GM21390 (cell line): ENCODE measurements around the gene TCF25.
"Not testable (repeated sequence)": the region's sequence is repeated elsewhere in the genome, so short reads cannot be mapped to it uniquely, and the experiment has no call there.

Experiments used
- ATAC-seq: cut with Tn5 transposase; IDR thresholded peaks from one replicate; pipeline ENCODE4 v1.9.1; 2021; ENCODE audit not compliant: unreplicated experiment

The TCF25 gene

GRCh38 chr16:89917773-89918452, 44.5 kb downstream of the TCF25 start:
- ATAC-seq: peak; percentile 66

- ATAC-seq: no peak
These were observed 45.3 kb downstream of the TCF25 start, which contains the start of gene MC1R for GRCh38 chr16:89918453-89919347. MC1R (plus strand) TSS chr16:89918862; CDS start chr16:89919259, 397 bp downstream.

DNA sequence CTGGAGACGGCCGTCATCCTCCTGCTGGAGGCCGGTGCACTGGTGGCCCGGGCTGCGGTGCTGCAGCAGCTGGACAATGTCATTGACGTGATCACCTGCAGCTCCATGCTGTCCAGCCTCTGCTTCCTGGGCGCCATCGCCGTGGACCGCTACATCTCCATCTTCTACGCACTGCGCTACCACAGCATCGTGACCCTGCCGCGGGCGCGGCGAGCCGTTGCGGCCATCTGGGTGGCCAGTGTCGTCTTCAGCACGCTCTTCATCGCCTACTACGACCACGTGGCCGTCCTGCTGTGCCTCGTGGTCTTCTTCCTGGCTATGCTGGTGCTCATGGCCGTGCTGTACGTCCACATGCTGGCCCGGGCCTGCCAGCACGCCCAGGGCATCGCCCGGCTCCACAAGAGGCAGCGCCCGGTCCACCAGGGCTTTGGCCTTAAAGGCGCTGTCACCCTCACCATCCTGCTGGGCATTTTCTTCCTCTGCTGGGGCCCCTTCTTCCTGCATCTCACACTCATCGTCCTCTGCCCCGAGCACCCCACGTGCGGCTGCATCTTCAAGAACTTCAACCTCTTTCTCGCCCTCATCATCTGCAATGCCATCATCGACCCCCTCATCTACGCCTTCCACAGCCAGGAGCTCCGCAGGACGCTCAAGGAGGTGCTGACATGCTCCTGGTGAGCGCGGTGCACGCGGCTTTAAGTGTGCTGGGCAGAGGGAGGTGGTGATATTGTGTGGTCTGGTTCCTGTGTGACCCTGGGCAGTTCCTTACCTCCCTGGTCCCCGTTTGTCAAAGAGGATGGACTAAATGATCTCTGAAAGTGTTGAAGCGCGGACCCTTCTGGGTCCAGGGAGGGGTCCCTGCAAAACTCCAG, 46.4 kb downstream of the TCF25 start:
- ATAC-seq: no peak

DNA sequence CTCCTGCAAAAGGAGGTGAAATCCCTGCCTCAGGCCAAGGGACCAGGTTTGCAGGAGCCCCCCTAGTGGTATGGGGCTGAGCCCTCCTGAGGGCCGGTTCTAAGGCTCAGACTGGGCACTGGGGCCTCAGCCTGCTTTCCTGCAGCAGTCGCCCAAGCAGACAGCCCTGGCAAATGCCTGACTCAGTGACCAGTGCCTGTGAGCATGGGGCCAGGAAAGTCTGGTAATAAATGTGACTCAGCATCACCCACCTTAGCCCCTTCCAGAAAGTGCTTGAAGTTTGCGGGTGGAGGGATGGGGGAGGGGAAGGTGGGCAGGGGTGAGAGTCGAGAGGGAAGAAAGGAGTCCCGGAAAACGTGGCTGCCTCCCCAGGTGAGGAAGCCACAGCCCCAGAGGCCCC, 47.3 kb downstream of the TCF25 start:
- no peak for ATAC-seq

GRCh38 chr16:89921131-89921701, 47.8 kb downstream of the TCF25 start:
- ATAC-seq: no peak

- ATAC-seq: no peak
These were observed 48.5 kb downstream of the TCF25 start for GRCh38 chr16:89921702-89922476.

GRCh38 chr16:89922477-89922883, 49.1 kb downstream of the TCF25 start:
- no peak for ATAC-seq

- ATAC-seq: no peak
These were observed 49.7 kb downstream of the TCF25 start, which contains the start of gene TUBB3 for GRCh38 chr16:89922884-89923639. TUBB3 (plus strand) TSS chr16:89923342; CDS start chr16:89923402, 60 bp downstream.

DNA sequence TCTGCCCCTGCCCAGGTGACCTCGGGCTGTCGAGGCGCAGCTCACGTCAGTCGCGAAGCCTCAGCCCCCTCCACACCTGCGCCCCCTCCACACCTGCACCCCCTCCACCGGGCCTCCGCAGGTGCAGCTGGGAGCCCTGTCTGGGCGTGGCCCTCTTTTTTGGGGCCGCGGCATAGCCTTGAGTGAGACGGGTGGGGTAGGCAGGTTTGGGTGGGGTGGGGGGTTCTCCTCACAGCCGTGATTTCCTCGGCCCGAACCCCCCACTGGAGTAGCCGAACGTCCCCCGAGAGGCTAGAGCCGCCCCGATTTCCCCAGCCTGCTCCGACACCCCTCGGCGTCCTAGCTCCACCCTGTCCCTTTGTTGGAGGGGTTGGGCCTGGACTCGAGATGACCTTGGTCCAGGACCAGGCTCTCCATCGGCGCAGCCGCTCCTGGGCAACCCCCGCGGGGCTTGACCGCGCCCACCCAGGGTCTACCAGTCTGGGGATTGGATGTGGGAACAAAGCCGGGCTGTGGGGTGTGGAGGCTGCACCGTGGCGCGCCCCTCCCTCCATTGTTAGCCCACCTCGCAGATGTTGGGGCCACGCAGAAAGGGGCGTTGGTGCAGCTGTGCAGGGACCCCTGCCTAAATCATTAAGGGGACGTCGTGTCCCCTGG, 50.4 kb downstream of the TCF25 start:
- no peak for ATAC-seq

GRCh38 chr16:89924297-89924924, 51.0 kb downstream of the TCF25 start:
- no peak for ATAC-seq

DNA sequence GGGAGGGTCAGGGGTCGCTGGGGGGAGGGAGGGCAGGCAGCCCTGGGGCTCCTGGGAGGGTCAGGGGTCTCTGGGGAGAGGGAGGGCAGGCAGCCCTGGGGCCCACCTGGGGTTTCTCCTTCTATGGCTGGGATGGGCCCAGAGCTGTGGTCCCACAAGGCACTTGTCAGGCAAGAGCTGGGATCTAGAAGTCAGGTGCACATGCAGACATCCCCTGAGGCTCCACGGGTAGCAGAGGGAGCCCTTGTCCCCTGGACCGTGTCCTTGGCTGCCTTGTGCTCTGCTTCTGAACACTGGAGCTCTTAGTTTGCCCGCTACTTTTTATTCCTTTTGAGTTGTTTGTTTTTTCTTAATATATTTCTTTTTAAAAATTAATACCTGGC, 51.5 kb downstream of the TCF25 start:
- ATAC-seq: no peak

- no peak for ATAC-seq
These were observed 52.2 kb downstream of the TCF25 start for GRCh38 chr16:89925596-89926079.

- ATAC-seq: no peak
These were observed 58.0 kb downstream of the TCF25 start for GRCh38 chr16:89931305-89931896.

GRCh38 chr16:89931964-89932363, 58.6 kb downstream of the TCF25 start:
- ATAC-seq: no peak

DNA sequence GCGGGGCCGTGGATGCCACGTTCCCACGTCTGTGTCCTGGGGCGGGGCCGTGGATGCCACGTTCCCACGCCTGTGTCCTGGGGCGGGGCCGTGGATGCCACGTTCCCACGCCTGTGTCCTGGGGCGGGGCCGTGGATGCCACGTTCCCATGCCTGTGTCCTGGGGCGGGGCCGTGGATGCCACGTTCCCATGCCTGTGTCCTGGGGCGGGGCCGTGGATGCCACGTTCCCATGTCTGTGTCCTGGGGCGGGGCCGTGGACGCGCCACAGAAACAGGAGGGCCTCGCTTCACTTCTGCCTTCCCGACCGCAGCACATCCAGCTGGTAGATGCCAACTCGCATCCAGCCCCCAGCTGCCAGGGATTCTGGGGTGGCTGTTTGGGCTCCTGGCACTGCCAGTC, 60.6 kb downstream of the TCF25 start:
- not testable (repeated sequence) for ATAC-seq

DNA sequence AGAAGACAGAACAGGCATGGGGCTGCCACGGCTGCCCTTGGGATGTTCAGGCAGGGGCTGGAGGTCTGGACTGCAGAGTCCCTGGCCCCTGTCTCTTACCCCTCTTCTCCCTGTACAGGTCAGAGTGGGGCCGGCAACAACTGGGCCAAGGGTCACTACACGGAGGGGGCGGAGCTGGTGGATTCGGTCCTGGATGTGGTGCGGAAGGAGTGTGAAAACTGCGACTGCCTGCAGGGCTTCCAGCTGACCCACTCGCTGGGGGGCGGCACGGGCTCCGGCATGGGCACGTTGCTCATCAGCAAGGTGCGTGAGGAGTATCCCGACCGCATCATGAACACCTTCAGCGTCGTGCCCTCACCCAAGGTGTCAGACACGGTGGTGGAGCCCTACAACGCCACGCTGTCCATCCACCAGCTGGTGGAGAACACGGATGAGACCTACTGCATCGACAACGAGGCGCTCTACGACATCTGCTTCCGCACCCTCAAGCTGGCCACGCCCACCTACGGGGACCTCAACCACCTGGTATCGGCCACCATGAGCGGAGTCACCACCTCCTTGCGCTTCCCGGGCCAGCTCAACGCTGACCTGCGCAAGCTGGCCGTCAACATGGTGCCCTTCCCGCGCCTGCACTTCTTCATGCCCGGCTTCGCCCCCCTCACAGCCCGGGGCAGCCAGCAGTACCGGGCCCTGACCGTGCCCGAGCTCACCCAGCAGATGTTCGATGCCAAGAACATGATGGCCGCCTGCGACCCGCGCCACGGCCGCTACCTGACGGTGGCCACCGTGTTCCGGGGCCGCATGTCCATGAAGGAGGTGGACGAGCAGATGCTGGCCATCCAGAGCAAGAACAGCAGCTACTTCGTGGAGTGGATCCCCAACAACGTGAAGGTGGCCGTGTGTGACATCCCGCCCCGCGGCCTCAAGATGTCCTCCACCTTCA, 61.5 kb downstream of the TCF25 start:
- no peak for ATAC-seq

DNA sequence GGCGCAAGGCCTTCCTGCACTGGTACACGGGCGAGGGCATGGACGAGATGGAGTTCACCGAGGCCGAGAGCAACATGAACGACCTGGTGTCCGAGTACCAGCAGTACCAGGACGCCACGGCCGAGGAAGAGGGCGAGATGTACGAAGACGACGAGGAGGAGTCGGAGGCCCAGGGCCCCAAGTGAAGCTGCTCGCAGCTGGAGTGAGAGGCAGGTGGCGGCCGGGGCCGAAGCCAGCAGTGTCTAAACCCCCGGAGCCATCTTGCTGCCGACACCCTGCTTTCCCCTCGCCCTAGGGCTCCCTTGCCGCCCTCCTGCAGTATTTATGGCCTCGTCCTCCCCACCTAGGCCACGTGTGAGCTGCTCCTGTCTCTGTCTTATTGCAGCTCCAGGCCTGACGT, 62.2 kb downstream of the TCF25 start:
- not testable (repeated sequence) for ATAC-seq
